OCI-LY1 (cell line): Measurements from ENCODE around the gene BDH1.

Experiments
- H2AFZ ChIP-seq: fragments of 200-600 bp; sonication (generic), shearing (Covaris generic); 2 replicates; pipeline ENCODE4 v1.6.0; 2014; ENCODE audit warnings: antibody characterized with exemption, mild to moderate bottlenecking, low read length
- H3F3A ChIP-seq: fragments of 200-600 bp; sonication (generic), shearing (Covaris generic); 2 replicates; pipeline ENCODE4 v1.6.0; 2014; ENCODE audit warnings: mild to moderate bottlenecking, antibody characterized with exemption, low read length, moderate library complexity; ENCODE audit not compliant: insufficient read depth
- H3K27ac ChIP-seq: fragments of 200-600 bp; sonication (generic); 2 replicates; pipeline ENCODE4 v1.5.1; 2014; ENCODE audit warnings: low read length, mixed run types, mild to moderate bottlenecking, low read depth; ENCODE audit not compliant: poor library complexity, severe bottlenecking
- H3K27me3 ChIP-seq: fragments of 200-600 bp; sonication (generic); 2 replicates; pipeline ENCODE4 v1.6.0; 2014; ENCODE audit warnings: antibody characterized with exemption, mild to moderate bottlenecking, low read length, moderate library complexity; ENCODE audit not compliant: insufficient read depth
- H3K36me3 ChIP-seq: fragments of 200-600 bp; sonication (generic); 2 replicates; pipeline ENCODE4 v1.6.1; 2014; ENCODE audit warnings: mild to moderate bottlenecking, antibody characterized with exemption, low read length, moderate library complexity, mixed read lengths; ENCODE audit not compliant: insufficient read depth
- H3K4me1 ChIP-seq: fragments of 200-600 bp; sonication (generic); 2 replicates; pipeline ENCODE4 v1.5.1; 2014; ENCODE audit warnings: mild to moderate bottlenecking, low read length, moderate library complexity; ENCODE audit not compliant: insufficient read depth, severe bottlenecking
- H3K4me2 ChIP-seq: fragments of 200-600 bp; sonication (generic), shearing (Covaris generic); 2 replicates; pipeline ENCODE4 v1.6.1; 2014; ENCODE audit warnings: low read length
- H3K4me3 ChIP-seq: fragments of 200-600 bp; sonication (generic); 2 replicates; pipeline ENCODE4 v1.5.1; 2014; ENCODE audit warnings: low read length, low read depth, mild to moderate bottlenecking, mixed read lengths; ENCODE audit not compliant: poor library complexity, severe bottlenecking
- H3K79me2 ChIP-seq: fragments of 200-600 bp; shearing (Covaris generic); 2 replicates; pipeline ENCODE4 v1.6.1; 2016; ENCODE audit warnings: mixed run types, low read length, mixed read lengths; ENCODE audit not compliant: insufficient read depth
- H3K9ac ChIP-seq: fragments of 200-600 bp; sonication (generic), shearing (Covaris generic); 2 replicates; pipeline ENCODE4 v1.6.1; 2014; ENCODE audit warnings: mild to moderate bottlenecking, low read length, mixed read lengths
- H3K9me2 ChIP-seq: fragments of 200-600 bp; sonication (generic), shearing (Covaris generic); 2 replicates; pipeline ENCODE4 v1.6.1; 2014; ENCODE audit warnings: low read depth, mild to moderate bottlenecking, low read length, mixed read lengths
- H3K9me3 ChIP-seq: fragments of 200-600 bp; shearing (Covaris generic); 2 replicates; pipeline ENCODE4 v1.6.1; 2014; ENCODE audit warnings: low read length, mixed read lengths
- H4K20me1 ChIP-seq: fragments of 200-600 bp; sonication (generic), shearing (Covaris generic); 2 replicates; pipeline ENCODE4 v1.6.0; 2016; ENCODE audit warnings: mild to moderate bottlenecking, low read length; ENCODE audit not compliant: insufficient read depth
- EZH2 ChIP-seq: fragments of 200-600 bp; sonication (generic), shearing (Covaris generic); IDR thresholded peaks from 2 replicates; pipeline ENCODE4 v1.8.0; 2017; ENCODE audit warnings: borderline replicate concordance, mixed run types, mild to moderate bottlenecking, antibody characterized with exemption, low read length, moderate library complexity, mixed read lengths
- TF ChIP-seq, protein P1 (sequence below): fragments of 200-600 bp; sonication (generic), shearing (Covaris generic); IDR thresholded peaks from 2 replicates; pipeline ENCODE4 v1.5.1; 2017; ENCODE audit warnings: mild to moderate bottlenecking, antibody characterized with exemption, low read length, moderate library complexity, mixed read lengths

BDH1 gene

DNA sequence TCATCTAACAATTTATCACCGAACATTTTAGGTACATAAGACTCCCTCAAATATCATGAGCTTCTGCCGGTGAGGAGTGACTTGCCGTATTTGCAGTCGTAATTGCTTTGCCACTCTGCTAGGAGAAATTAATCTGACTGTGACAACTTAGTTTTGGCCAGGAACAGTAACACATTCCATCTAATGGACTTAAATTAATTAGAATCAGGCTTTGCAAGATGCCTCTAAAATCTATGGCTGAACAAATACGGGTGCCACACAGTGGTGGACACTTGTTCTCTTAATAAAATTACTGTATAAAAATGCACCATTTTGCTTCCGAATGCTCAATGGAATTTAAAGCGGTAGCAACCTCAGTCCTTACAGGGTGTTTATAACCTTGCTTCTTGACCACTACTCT, 27.6 kb upstream of the BDH1 start:
- no peaks in the 10 kb centered on the region for H3K79me2 ChIP-seq
- H2AFZ ChIP-seq = no peak overlapping the region
- H3K27me3 ChIP-seq = peaks cover 10% of the 10 kb centered on the region; the same call in 1 of the 2 replicates
- H3K9me2 ChIP-seq = no peaks in the 10 kb centered on the region
- no peak for TF ChIP-seq EZH2
- TF ChIP-seq, protein P1, sequence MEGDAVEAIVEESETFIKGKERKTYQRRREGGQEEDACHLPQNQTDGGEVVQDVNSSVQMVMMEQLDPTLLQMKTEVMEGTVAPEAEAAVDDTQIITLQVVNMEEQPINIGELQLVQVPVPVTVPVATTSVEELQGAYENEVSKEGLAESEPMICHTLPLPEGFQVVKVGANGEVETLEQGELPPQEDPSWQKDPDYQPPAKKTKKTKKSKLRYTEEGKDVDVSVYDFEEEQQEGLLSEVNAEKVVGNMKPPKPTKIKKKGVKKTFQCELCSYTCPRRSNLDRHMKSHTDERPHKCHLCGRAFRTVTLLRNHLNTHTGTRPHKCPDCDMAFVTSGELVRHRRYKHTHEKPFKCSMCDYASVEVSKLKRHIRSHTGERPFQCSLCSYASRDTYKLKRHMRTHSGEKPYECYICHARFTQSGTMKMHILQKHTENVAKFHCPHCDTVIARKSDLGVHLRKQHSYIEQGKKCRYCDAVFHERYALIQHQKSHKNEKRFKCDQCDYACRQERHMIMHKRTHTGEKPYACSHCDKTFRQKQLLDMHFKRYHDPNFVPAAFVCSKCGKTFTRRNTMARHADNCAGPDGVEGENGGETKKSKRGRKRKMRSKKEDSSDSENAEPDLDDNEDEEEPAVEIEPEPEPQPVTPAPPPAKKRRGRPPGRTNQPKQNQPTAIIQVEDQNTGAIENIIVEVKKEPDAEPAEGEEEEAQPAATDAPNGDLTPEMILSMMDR = no peak
- H3K9ac ChIP-seq = no peak overlapping the region
- no peaks in the 10 kb centered on the region for H3K4me1 ChIP-seq
- H3K4me3 ChIP-seq = no peak overlapping the region
- no peak overlapping the region for H3K4me2 ChIP-seq
- H3K36me3 ChIP-seq = no peaks in the 10 kb centered on the region
- no peak overlapping the region for H3K27ac ChIP-seq
- H3F3A ChIP-seq = no peaks in the 10 kb centered on the region
- peaks cover 4% of the 10 kb centered on the region; the same call in 1 of the 2 replicates for H3K9me3 ChIP-seq
- no peaks in the 10 kb centered on the region for H4K20me1 ChIP-seq

GRCh38 chr3:197580253-197580691, 24.5 kb upstream of the BDH1 start:
- peaks cover 7% of the 10 kb centered on the region; the same call in 1 of the 2 replicates for H3K9me3 ChIP-seq
- H3K36me3 ChIP-seq = no peaks in the 10 kb centered on the region
- H3K79me2 ChIP-seq = no peaks in the 10 kb centered on the region
- no peaks in the 10 kb centered on the region for H3K9me2 ChIP-seq
- TF ChIP-seq, protein P1 = no peak
- TF ChIP-seq EZH2 = no peak
- H3K4me2 ChIP-seq = no peak overlapping the region
- no peaks in the 10 kb centered on the region for H3F3A ChIP-seq
- no peak overlapping the region for H2AFZ ChIP-seq
- H3K4me1 ChIP-seq = no peaks in the 10 kb centered on the region
- H3K4me3 ChIP-seq = no peak overlapping the region
- H4K20me1 ChIP-seq = no peaks in the 10 kb centered on the region
- H3K27ac ChIP-seq = no peak overlapping the region
- no peak overlapping the region for H3K9ac ChIP-seq
- peaks cover 25% of the 10 kb centered on the region; the same call in 1 of the 2 replicates for H3K27me3 ChIP-seq

- no peak overlapping the region for H3K9ac ChIP-seq
- H3K4me1 ChIP-seq = no peaks in the 10 kb centered on the region
- H3K4me2 ChIP-seq = no peak overlapping the region
- H3K27me3 ChIP-seq = peaks cover 22% of the 10 kb centered on the region; the same call in 1 of the 2 replicates
- H4K20me1 ChIP-seq = no peaks in the 10 kb centered on the region
- TF ChIP-seq, protein P1 = no peak
- TF ChIP-seq EZH2 = no peak
- H3K9me2 ChIP-seq = no peaks in the 10 kb centered on the region
- H3K27ac ChIP-seq = no peak overlapping the region
- H3K36me3 ChIP-seq = no peaks in the 10 kb centered on the region
- no peak overlapping the region for H2AFZ ChIP-seq
- peaks cover 7% of the 10 kb centered on the region; the same call in 1 of the 2 replicates for H3K9me3 ChIP-seq
- no peaks in the 10 kb centered on the region for H3F3A ChIP-seq
- H3K79me2 ChIP-seq = no peaks in the 10 kb centered on the region
- H3K4me3 ChIP-seq = no peak overlapping the region
Observed at GRCh38 chr3:197578376-197578775, 22.6 kb upstream of the BDH1 start.
